NCI-H82 (cell line): ENCODE results near the gene SENP2.
"Not testable (repeated sequence)": the region's sequence is repeated elsewhere in the genome, so short reads cannot be mapped to it uniquely, and the experiment has no call there.

Experiments used
- DNase-seq: peaks from one replicate; lab custom pipeline; 2025; lab: John Stamatoyannopoulos, UW

The SENP2 gene

DNA sequence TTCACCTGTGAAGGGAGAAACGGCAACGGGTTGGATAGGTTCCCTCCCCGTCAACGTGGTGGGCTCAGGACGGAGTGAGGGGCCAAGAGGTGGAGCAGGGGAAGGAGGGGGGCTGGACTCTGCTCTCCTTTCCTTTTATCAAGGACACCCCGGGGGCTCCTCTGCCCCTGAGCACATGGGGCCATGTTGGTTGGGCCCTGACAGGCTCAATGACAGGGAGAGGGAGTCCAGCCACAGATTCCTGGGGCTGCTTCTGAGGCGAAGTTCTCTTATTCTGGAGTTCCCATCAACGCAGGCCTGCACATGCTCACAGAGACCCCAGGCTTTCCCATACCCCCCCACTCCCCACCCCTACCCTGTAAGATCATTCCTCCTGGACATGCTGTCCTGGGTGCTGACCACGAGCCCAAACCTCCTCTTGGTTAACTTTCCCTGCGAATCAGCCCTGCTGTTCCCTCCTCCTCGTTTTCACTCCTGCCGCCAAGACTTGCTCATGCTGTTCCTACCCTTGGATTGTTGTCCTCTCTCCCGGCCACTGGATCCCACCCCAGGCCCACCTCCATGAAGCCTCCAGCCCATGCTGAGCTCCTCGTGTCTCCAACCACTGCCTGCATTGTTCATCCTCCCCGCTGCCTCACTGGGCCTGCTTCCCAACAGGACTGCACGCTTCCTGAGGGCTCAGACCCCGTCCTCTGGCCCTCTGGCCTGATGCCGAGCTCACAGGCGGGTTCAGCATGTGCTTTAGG lies 61.2 kb downstream of the SENP2 start:
- DNase-seq: no peak

DNA sequence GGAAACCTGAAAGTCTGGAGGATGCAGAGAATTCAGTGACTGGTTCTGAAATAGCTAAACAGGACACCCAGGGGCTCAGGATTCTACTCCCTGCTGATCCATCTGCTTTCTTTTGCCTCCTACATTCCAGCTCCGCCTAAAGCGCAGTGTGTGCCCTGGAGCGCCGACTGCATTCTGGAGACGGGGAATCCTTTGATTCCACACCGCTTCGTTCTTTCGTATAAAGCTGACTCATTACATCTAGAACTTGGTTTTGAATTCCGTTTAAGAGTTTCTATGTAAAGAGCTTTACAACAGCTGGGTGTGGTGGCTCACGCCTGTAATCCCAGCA lies 61.8 kb downstream of the SENP2 start:
- DNase-seq: no peak

DNA sequence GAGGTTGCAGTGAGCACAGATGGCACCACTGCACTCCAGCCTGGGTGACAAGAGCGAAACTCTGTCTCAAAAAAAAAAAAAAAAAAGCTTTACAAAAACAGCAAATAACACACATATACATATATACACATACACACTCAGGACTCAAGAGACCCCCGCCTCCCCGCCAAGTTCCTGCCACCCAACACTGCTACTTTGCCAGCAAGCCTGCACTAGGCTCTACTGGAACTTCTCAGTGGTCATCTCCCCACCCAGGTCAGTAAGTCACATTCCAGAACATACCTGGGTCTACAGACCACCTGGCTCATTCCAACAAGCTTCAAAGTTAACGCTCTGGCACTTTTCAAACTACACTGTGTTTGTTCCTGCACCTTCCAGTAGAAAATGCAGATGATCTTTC lies 62.3 kb downstream of the SENP2 start:
- DNase-seq: no peak

DNA sequence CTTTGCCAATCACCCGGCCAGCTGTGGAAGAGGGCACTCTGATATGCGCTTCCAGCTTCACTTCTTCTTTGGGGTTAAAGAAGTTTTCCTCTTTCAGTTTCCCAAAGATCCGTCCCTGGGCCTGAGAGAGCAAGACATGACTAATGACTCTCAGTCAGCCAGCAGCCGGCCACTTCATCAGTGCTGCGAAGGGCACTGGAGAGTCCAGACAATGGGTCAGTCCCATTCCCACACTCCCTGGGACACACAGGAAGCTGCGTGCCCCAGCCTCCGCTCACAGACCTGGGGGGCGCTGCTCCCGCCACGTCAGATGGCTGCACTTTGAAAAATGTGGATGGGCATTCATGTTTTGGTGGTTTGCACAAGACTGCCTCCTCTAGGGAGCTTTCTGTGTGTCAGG lies 63.3 kb downstream of the SENP2 start:
- DNase-seq: no peak

DNA sequence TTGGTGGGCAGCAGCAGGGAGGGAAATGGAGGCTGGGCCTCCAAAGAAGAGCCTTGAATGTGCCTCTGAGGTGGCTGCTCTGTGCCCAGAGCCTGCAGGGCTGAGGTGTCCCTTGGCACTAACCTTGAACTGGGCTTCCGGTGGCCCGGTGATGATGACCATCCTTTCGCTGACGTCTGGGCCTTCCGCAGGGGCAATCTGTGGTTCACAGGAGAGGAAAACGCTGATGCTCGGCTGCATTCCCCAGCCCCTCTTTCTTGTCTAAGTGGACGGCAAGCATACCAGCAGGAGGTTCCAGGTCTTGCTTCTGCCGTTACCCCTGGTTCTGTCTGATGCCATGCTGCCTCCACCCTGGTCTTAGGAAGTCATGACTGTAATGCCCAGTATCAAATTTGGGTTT lies 65.9 kb downstream of the SENP2 start:
- no peak for DNase-seq

DNA sequence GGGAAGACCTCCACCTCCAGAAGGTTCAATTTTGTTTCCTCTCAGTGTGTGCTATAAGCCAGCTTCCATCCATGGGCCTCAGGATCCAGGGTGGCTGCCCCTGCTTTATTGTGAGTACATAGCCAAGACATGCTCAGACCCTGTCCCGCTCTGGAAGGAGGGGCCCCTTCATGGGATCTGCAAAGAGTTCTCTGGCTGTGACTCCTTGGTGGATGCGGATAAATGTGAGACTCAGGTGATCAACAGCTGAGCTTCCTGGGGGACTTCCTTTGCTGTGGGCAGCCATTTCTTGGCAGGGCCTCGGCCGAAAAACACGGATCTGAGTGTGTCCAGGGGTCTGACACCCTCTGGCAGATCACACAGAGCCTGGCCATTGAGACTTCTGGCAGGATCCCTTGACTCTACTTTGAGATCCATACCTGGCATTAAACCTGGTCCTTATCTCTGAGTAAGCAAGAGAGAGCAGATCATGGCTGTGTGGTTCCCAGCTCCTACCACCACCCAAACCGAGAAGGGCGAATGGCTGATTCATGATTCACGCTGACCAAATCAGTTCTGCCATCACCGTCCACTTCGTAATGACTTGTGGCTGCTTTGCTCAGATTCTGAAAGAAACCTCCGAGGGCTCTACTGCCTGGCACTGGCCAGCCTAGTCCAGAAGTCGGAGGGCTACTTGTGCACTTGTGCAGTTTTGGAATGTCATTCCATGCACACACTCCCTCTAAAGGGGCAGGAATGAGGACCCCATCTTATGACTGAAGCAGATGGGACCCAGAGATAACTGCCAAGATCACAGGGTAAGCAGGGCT lies 68.1 kb downstream of the SENP2 start:
- DNase-seq: no peak

DNA sequence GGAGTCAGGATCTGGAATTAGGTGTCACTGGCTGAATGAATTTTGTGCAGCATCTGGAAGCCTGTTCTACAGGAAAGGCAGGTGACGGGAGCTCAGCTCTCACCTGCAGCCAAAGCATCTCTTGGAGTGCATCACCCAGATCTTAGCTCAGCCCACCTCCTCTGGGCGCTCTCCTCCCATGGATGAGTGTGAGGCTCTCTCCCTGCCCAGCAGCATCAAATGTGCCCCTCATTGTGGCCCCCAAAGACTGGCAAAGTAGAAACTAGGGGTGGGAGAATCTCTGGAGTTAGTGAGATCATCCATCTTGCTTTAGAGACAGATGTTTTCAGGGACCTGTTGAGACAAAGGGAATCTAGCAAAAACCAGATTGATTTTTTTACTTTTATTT lies 68.7 kb downstream of the SENP2 start:
- DNase-seq: no peak

DNA sequence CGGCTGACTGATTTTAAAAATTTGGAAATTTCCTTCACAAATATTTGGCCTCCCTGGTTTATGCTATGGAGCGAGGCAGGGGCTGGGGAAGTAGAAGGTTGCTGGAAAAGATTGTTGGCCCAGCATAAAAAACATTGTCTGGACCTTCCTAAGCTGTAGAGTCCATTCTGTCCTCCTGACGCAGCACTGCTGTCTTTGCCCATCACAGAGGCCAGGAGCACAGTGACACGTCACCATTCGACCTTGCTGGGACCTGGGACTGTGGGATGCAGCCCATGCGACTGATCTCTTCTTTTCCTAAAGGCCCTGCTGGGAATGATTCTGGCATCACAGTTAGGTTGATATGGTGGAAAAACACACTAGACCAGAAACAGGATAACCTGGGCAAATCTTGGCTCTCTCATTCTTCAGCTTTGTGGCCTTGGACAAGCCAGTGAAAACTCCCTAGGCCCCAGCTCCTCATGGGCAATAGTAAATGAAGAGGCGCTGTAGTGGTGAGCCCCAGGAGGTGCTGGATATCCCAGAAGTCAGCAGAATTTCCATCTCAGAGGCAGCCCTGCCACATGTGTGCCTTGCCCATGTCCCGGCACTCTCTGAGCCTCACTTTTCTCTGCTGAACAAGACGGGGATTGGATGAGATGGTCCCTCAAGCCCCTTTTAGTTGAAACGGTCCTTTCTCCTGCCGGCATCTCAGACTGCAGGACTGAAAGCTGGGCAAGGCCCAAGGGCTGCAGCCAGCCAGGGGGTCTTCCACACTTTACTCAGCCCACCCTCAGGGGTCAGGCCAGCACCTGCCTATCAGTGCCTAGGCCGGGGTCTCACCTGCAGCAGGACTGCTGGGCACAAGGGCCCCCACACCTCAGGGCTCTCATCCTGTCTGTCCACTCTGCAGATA lies 69.6 kb downstream of the SENP2 start:
- DNase-seq: no peak

DNA sequence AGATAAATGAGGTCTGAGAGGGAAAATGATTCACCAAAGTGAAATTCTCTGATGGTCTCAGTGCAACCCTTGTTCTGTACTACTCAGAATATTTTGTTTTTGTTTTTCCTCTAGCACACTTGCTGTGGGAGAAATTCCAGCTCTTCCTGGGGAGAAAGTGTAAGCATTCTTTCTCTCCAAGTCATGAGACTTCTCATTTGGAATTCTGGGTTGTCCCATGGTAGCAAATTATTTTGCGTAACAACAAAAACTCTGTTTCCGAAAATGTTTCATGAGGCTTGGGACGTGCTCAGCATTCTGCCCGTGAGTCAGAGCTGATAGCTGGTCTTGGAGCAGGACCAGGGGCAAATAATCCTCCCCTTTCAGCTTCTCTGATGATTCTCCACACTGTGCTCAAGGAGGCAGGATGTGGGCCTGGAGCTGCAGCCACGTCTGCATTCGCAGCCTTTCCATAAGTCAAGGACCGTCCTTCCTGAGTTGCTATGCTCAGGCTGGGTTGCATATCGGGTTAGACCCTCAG lies 70.3 kb downstream of the SENP2 start:
- DNase-seq: no peak

DNA sequence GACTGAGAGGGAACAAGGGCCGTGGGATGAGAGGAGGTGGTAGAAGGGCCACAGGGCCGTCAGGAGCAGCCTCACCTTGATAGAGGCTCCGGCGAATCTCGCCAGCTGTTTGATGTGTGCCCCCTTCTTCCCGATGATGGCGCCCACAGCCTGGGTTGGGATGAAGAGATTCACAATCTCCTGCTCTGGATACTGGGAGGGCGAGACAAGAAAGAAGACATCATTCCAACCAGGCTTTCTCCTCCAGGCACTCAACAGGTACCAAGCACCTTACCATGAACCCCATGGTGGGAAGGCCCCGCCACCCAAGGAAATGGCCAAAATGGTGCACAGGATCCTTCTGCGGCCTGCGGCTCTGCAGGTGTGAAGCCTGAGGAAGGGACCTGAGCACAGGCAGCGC lies 71.1 kb downstream of the SENP2 start:
- DNase-seq: no peak

DNA sequence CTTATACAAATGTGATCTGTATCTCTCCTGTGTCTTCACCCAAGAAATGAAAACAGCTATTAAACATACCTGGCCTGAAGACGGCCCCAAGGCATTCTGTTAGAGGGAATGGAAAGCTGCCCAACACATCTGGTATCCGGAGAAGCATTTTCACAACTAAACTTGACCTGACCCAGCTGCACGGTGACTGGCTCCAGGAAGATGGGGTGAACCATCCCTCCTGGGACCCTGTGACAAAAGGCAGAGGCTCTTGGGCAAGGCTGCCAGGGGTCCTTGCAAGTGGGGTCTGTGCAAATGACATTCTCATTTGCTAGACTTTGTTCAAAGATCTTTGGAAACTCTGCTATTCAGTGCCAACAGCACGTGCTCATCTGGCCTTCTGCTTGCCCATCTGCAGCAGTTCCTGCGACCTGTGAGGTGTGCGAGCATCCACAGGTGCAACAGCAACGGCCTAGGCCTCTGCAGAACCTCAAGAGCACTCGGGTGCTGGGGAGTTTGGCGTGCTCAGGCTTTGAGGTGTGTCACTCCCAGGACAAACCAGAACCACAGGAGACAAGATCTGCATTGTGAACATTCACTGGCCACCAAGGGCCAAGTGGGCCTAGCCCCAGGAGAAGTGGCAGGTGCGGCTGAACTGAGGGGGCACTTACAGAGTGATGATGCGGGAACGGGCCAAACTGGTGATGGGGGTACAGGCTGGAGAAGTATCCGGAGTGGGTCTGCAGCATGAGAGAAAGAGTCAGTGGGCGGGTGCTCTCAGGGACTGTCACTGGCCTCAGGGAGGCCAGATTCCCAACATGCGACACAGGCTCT lies 71.8 kb downstream of the SENP2 start:
- DNase-seq: no peak

DNA sequence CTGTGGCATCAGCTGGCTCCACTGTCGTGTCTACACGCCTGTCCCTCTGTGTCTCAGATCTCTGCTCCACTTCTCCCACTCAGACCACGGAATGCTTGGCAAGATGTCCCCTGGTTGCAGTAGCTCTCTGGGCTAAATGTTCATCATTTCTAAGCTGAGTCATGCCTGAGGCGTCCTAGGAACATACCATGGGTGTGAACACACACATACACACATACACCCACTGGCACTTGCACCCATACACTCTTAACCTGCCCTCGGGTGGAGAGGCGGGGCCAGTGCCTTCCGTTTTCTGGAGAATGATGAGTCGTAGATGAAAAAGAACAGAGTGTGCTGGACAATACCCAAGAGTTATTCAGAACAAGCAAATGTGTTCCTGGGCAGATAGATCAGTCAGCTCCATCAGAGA lies 72.4 kb downstream of the SENP2 start:
- DNase-seq: no peak

DNA sequence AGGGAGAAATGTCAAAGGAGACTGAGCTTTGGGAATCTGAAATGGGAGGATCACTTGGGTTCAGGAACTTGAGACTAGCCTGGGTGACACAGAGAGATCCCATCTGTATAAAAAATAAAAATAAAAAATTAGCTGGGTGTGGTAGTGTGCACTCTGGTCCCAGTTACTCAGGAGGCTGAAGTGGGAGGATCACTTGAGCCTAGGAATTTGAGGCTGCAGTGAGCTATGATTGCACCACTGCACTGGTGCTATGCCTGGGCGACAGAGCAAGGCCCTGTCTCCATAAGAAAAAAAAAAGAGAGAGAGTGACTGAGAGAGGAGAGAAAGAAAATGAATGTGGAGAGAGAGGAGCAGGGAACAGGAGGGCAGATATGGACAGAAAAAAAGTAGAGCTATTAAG lies 72.8 kb downstream of the SENP2 start:
- no peak for DNase-seq

DNA sequence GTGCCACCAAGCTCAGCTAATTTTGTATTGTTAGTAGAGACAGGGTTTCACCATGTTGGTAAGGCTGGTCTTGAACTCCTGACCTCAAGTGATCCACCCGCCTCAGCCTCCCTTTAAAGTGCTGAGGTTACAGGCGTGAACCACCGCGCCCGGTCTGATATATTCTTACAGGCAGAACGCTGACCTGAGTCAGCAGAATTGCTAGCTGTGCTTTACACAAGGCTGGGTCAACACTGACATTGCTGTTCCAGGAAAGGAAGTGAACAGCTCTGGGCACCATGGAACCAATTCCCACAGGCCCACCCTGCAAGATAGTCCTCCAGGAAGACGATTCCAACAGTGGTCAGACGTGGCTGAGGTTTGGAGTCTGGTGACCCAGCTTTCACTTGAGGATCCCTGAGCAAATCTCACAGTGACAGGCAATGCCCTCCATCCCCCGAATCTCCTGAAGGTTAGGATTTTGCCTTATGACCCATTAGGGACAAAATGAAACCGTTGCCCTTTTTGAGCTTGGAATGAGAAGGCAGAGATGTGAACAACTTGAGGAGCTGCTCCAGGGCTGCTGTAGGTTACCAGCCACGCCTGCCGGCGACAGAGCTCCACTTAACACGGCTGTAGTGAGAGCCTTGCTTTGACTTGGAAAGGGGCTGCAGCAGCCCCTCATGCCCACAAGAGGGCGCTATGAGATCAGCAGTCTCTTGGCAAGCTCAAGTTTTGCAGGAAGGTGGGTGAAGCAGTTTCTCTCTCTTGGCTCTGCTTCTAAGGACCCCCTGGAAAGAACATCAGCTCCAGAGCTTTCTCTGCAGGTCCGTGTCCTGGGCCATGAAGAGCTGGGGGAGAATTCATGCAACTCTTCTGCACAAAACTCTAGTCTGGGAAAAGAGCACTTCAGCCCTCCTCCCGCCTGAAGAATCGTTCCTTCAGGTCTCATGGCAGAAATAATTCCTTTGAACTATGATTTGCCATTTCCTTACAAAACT lies 74.1 kb downstream of the SENP2 start:
- peak; percentile 92 for DNase-seq

DNA sequence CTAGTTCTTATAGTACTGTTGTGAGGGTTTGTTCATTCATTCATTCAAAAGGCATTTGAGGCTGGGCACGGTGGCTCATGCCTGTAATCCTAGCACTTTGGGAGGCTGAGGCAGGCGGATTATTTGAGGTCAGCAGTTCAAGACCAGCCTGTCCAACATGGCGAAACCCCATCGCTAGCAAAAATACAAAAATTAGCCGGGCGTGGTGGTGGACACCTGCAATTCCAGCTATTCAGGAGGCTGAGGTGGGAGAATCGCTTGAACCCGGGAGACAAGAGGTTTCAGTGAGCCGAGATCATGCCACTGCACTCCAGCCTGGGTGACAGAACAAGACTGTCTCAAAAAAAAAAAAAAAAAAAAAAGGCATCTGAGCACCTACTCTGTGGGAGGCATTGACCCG lies 75.2 kb downstream of the SENP2 start:
- not testable (repeated sequence) for DNase-seq

DNA sequence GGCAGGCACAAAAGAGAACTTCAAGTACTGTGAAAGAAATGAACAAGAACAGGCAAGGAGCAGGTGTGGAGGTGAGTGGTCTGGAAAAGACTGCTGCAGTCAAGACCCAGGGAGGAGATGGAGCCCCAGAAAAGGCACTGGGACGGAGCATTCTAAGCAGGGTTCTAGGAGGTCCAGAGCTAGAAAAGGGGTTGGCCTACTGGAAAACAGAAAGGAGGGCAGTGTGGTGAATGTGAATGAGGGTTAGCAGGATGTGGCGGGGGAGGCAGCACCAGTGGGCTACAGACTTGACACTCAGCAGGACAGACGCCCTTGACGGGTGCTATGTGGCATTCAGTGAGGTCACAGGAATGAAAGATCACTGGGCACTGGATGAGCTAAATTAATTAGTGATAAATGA lies 75.7 kb downstream of the SENP2 start:
- no peak for DNase-seq

DNA sequence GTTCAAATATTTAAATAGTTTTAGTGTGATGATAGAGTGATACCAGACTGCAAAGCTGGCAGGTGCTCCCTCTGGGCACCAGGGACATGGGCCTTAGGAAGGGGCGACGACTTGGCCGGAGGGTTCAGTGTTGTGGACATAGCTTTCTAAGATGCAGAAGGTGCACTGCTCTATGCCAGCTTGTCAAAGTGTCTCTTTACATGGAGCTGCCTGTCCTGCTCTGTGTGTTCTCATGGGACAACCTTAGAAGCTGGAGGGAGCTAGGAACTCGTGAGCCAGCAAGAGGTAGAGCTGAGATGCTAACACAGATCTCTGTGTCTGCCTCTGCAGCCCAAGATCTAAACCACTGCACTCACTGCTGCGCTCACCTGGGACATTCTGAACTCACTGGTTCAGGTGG lies 77.8 kb downstream of the SENP2 start:
- DNase-seq: no peak

DNA sequence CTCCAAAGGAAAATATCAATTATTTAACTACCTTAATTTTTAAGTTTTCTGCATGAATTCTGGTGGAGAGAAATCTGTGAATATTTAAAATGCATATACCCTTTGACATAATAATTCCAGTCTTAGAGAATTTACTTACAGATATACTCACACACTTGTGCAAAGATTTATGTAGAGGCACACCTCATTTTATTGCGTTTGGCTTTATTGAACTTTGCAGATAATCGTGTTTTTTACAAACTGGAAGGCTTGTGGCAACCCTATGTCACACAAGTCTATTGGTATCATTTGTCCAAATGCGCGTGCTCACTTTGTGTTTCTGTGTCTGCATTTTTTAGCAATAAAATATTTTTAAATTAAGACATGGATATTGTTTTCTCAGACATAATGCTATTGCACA lies 81.5 kb downstream of the SENP2 start:
- DNase-seq: no peak

DNA sequence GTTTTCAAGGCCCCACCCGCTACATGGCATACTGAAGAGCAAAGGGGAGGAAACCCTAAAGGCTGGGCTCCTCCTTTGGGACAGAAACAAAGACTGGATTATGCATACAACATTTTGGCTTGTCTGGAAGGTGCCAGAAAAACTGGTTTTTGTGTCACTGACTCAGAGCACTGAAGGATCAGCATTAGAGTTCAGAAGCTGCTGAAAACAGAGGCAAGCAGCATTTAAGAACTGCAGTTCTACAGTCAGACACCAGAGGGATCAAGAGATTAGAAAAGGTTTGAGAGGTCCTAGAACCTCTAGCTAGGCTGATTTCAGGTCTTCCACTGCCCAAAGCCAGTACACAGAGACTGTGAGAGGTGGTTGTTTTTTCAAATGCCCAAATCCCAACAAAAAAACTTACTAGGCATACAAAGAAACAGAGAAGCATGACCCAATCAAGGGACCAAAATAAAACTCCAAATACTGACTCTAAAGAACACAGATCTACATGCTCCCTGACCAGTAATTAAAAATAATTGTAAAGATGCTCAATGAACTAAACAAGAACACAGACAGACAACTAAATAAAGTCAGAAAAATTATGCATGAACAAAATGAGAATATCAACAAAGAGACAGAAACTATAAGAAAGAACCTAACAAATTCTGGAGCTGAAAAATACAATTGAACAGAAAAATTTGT lies 91.2 kb downstream of the SENP2 start:
- peak; percentile 90 for DNase-seq

DNA sequence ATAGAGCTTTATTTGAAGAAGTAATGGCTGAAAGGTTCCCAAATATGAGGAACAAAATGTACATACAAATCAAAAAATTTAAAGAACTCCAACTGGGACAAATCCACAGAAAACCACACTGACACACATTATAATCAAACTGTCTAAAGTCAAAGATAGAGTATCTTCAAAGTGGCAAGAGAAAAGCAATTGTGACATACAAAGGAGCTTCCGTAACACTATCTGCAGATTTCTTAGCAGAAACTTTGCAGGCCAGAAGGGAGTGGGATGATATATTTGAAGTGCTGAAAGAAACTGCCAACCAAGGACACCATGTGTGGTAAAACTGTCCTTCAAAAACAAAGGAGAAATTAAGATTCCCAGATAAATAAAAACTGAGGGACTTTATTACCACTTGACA lies 91.9 kb downstream of the SENP2 start:
- DNase-seq: no peak
